KMS-11 (cell line): ENCODE results near the gene TBCE.

Experiments
- H2AFZ ChIP-seq: fragments of 200-600 bp; sonication (generic); 2 replicates; pipeline ENCODE4 v1.6.1; 2016; ENCODE audit warnings: antibody characterized with exemption, mixed run types, low read depth
- H3K27ac ChIP-seq: fragments of 200-600 bp; sonication (generic); 2 replicates; pipeline ENCODE4 v1.6.1; 2016; ENCODE audit warnings: mild to moderate bottlenecking, mixed run types
- H3K27me3 ChIP-seq: fragments of 200-600 bp; sonication (generic); 2 replicates; pipeline ENCODE4 v1.6.1; 2017; ENCODE audit warnings: mild to moderate bottlenecking, low read depth, mixed run types, moderate library complexity; ENCODE audit not compliant: insufficient read depth
- H3K36me3 ChIP-seq: fragments of 200-600 bp; sonication (generic); 2 replicates; pipeline ENCODE4 v1.6.1; 2017; ENCODE audit warnings: mild to moderate bottlenecking, mixed run types; ENCODE audit not compliant: insufficient read depth
- H3K4me1 ChIP-seq: fragments of 200-600 bp; sonication (generic); 2 replicates; pipeline ENCODE4 v1.6.1; 2016; ENCODE audit warnings: mild to moderate bottlenecking, low read depth, mixed run types; ENCODE audit not compliant: poor library complexity, severe bottlenecking
- H3K4me2 ChIP-seq: fragments of 200-600 bp; sonication (generic); 2 replicates; pipeline ENCODE4 v1.7.0; 2016; ENCODE audit warnings: mild to moderate bottlenecking, mixed run types
- H3K4me3 ChIP-seq: fragments of 200-600 bp; sonication (generic); IDR thresholded peaks from 2 replicates; pipeline ENCODE4 v1.6.1; 2017; ENCODE audit warnings: low read depth, low read length, mixed read lengths; ENCODE audit not compliant: insufficient read depth
- H3K79me2 ChIP-seq: fragments of 200-600 bp; sonication (generic); 2 replicates; pipeline ENCODE4 v1.6.1; 2016; ENCODE audit warnings: low read depth, mixed run types; ENCODE audit not compliant: insufficient read depth
- H3K9ac ChIP-seq: fragments of 200-600 bp; sonication (generic); 2 replicates; pipeline ENCODE4 v1.6.1; 2016; ENCODE audit warnings: mild to moderate bottlenecking, mixed run types
- H4K20me1 ChIP-seq: fragments of 200-600 bp; sonication (generic); 2 replicates; pipeline ENCODE4 v1.6.1; 2016; ENCODE audit warnings: mild to moderate bottlenecking, mixed run types; ENCODE audit not compliant: insufficient read depth
- TF ChIP-seq, protein P1 (sequence below): fragments of 200-600 bp; sonication (generic); conservative IDR thresholded peaks from 2 replicates; pipeline ENCODE4 v1.6.1; 2017; ENCODE audit warnings: low read depth, mild to moderate bottlenecking, antibody characterized with exemption, low read length, moderate library complexity, mixed read lengths

TBCE gene

DNA sequence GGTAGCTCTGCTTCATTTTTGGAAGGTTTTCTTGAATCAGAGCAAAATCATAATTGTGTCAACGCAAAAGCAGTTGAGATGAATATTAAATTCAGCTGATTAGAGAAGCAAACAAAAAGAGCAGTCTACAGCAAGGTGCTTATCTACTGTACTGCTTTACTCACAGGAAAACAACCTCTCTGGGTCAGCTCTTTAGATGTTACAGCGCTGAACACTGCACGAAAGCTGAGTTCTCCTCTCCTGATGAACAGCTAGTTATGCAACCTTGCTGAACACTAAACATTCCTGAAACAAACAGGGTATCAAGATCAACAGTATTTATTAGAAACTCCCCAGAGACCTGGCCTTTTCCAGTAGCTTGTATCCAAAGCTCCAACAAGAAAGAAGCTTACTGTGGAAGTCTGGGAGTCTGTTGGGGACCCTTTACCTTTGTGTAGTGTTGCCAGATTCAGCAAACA, 41.3 kb downstream of the TBCE start:
- H3K4me3 ChIP-seq, result no peak overlapping the region
- TF ChIP-seq, protein P1, sequence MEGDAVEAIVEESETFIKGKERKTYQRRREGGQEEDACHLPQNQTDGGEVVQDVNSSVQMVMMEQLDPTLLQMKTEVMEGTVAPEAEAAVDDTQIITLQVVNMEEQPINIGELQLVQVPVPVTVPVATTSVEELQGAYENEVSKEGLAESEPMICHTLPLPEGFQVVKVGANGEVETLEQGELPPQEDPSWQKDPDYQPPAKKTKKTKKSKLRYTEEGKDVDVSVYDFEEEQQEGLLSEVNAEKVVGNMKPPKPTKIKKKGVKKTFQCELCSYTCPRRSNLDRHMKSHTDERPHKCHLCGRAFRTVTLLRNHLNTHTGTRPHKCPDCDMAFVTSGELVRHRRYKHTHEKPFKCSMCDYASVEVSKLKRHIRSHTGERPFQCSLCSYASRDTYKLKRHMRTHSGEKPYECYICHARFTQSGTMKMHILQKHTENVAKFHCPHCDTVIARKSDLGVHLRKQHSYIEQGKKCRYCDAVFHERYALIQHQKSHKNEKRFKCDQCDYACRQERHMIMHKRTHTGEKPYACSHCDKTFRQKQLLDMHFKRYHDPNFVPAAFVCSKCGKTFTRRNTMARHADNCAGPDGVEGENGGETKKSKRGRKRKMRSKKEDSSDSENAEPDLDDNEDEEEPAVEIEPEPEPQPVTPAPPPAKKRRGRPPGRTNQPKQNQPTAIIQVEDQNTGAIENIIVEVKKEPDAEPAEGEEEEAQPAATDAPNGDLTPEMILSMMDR, result no peak
- H3K4me2 ChIP-seq, result no peak overlapping the region
- no peaks in the 10 kb centered on the region for H4K20me1 ChIP-seq
- H3K27ac ChIP-seq, result no peak overlapping the region
- H2AFZ ChIP-seq, result no peak overlapping the region
- no peaks in the 10 kb centered on the region for H3K79me2 ChIP-seq
- H3K27me3 ChIP-seq, result no peaks in the 10 kb centered on the region
- H3K36me3 ChIP-seq, result no peaks in the 10 kb centered on the region
- no peak overlapping the region for H3K9ac ChIP-seq
- H3K4me1 ChIP-seq, result no peaks in the 10 kb centered on the region

DNA sequence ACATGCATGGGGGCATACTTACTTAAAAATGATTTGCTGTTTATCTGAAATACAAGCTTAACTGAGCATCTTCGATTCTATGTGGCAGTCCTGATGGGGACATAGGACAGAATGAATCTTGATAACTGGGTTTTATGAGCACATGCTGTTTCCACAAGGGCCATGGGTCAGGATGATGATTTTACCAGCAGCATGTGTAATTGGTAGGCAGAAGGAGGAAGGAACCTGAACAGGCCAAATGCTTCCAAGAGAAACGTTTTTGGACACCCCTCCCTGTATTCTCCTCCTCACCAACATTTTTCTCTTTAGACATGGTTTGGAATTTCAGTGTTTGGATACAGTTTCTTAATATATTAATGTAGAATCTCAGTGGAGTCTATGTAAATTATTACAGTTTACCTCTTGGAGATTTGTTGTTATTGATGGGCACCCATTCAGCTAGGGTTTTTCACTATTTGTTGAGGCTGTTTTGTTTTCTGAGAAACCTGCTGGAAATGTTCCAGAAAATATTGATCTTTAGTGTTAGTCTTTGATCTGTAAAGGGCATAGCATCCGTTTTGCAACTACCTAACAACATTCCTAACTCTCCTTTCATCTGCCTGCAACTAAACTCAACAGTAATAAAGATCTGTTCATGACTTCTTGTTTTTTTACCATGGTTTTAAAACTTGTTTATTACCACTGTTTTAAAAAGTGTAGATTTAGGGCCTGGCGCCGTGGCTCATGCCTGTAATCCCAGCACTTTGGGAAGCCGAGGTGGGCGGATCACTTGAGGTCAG, 42.0 kb downstream of the TBCE start:
- Histone ChIP-seq H3K27me3 (no peaks in the 10 kb centered on the region), H3K79me2 (no peaks in the 10 kb centered on the region), H3K27ac (no peak overlapping the region), H4K20me1 (no peaks in the 10 kb centered on the region), H3K36me3 (no peaks in the 10 kb centered on the region), H3K4me1 (no peaks in the 10 kb centered on the region), H3K9ac (no peak overlapping the region), H2AFZ (no peak overlapping the region), H3K4me2 (no peak overlapping the region), H3K4me3 (no peak overlapping the region)
- TF ChIP-seq, protein P1, result no peak

- Histone ChIP-seq H3K4me2 (no peak overlapping the region), H3K4me1 (no peaks in the 10 kb centered on the region), H3K79me2 (no peaks in the 10 kb centered on the region), H3K9ac (no peak overlapping the region), H3K4me3 (no peak overlapping the region), H3K27me3 (no peaks in the 10 kb centered on the region), H3K27ac (no peak overlapping the region), H4K20me1 (no peaks in the 10 kb centered on the region), H3K36me3 (no peaks in the 10 kb centered on the region), H2AFZ (no peak overlapping the region)
- TF ChIP-seq, protein P1, result no peak
Measured at GRCh38 chr1:235410467-235410866, 43.2 kb downstream of the TBCE start.

GRCh38 chr1:235411489-235412486, 44.6 kb downstream of the TBCE start:
- Histone ChIP-seq H3K27ac (no peak overlapping the region), H4K20me1 (no peaks in the 10 kb centered on the region)

More at GRCh38 chr1:235411489-235412486, 44.6 kb downstream of the TBCE start:
- Histone ChIP-seq H3K9ac (no peak overlapping the region), H3K4me3 (no peak overlapping the region), H3K36me3 (no peaks in the 10 kb centered on the region), H3K4me1 (no peaks in the 10 kb centered on the region), H3K4me2 (no peak overlapping the region), H3K27me3 (no peaks in the 10 kb centered on the region), H2AFZ (no peak overlapping the region), H3K79me2 (no peaks in the 10 kb centered on the region)
- TF ChIP-seq, protein P1, result no peak
